ENCODE measurements around the gene CARNS1. TPM values are rescaled to one million over a fixed set of nuclear protein-coding genes. Genes with fewer than 3 reads are reported as not detected.

CARNS1 gene
- total RNA-seq, 1 experiment from 2014 or later = not detected

DNA sequence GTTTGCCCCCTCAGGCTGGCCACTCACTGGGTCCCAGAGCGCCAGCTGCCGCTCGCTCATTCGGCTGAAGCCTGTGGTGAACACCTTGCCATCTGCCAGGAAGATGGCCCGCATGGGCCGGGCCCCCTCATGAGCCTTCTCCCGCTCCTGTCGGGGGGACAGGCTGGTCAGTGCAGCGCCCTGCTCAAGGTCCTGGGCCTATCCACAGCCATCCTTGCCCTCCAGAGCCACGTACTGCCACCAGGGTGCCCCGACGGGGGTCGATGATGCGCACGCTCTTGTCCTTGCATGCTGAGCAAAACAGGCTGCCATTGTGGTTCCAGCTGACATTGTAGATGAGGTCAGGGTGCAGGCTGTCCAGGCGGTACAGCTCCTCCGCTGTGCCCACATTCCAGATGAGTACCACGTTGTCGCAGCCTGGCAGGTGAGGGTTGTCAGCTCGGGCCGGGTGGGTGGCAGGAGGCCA is 25.7 kb downstream of the CARNS1 start:
- DNase-seq (ENCODE audit: low spot score) = no peak

DNA sequence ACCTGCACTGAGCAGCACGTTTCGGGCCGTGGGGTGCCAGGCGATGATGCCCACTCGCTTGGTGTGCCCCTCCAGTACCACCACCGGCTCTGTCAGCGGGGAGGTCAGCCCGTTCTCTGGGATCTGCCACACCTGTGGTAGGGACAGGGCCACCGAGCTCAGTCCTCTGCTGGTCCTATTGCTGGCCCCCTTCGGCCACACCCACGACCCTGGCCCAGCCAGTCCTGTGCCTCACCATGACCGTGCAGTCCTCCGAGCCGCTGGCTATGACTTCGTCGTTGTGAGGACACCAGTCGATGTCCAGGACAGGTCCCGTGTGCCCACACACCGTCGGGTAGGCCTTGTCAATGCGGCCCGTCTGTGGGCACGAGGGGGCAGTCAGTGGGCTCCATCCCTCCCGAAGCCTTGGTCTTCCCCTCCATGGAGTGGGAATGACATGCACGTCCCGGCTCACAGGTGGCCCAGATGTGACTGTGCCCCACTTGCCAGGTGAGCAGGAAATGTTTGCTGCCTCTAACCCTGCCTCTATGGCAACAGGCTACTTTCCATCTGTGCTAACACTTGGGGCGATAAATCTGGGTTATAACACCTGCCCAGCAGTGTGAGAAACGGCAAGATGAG is 26.4 kb downstream of the CARNS1 start:
- DNase-seq (ENCODE audit: low spot score) = no peak

DNA sequence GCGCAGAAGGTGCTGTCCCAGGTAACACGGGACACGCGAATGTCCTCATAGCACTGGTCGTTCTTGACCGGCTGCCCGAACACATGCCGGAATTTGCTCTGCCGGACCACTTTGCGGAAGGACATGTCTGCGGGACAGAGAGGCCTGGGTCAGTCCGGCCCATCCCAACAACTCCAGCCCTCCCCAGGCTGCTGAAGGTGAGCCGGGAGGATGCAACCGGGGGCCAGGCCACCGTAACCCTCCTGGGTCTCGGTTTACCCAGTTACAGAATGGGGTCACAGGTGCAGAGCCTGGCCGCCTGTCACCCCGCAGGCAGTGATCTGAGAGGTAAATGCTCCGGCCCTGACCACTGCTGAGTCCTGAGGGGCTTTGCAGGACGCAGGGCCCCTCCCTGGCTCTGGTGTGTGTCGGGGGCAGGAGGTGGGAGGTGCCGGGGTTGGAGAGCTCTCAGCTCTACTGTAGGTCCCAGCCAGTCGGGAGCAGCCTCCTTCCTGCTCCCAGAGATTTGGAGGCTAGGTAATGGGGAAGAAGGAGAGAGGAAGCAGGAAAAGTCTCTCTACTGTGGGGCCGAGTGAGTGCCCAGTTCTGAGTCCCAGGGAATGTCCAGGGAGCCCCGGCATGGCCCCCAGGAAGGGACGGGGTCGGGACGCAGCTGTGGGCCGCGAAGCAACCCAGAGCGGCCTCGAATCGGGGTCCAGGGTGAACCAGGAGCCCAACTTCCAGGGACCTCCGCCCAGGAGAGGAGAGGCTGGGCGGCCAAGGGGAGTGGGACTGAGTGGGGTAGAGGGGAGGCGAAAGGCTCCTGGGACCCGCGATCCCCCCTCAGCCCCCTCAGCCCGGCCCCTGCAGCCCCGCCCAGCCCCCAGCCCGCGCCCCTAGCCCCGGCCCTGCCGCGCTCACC is 27.3 kb downstream of the CARNS1 start:
- no peak for DNase-seq (ENCODE audit: low spot score)

DNA sequence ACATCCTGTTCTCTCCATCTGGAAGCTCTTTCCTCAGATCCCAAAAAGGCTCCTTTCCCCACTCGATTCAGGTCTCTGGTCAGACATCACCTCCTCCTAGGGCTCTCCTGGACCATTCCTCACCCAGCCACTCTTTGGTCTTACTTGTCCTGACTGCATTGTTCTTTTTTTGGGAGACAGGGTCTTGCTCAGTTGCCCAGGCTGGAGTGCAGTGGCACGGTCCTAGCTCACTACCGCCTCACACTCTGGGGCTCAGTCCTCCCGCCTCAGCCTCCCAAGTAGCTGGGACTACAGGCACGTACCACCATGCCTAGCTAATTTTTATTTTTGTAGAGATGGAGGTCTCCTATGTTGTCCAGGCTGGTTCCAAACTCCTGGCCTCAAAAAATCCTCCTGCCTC is 30.0 kb downstream of the CARNS1 start:
- no peak for DNase-seq (ENCODE audit: low spot score)

DNA sequence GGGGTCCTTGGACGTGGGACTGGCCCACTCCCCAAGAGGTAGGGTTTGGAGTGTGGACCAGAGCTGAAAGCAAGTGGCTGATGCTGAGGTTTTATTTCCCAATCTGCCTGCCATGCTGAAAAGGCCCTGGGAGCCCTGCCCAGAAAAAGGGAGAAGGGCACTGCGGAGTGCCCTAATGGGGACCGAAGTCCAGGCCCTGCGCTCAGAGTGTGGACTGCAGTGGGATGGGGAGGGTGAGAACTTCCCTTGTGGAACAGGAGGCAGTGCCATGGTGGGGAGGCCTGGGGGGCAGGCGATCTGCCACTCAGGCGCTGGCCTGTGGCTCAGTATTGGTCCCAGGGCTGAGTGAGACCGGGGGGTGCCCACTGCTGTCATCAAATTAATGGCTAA is 32.7 kb downstream of the CARNS1 start:
- no peak for DNase-seq (ENCODE audit: low spot score)

DNA sequence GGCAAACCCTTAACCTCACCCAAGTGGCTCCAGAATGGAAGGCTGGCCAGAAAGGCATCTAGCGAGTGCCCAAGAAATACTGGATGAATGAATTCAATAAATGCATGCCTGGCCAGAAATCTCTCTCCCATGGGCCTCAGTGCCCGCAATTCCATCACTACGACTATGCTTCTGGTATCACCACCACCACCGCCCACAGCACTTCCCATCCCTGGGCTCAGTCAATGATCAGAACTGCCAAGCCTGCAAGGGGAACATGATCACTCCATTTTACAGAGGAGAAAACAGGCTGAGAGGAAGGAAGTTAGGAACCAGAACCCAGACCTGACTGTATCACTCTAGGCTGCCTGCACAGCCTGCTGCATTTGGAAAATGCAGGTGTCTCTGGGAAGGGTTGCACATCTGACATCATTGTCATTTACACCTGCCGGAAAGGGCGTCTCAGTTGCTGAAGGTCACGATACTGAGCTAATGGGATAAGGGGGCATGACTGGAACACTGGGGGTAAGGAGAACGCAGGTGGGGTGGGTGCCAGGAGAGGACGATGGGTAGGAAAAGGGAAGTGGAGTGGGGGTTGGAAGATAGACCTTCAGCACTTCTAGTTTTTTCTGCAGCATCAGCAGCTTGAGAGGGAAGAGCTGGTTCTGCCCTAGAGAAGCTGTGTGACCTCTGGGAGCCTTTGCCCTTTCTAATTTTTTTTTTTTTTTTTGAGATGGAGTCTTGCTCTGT is 33.8 kb downstream of the CARNS1 start:
- no peak for DNase-seq (ENCODE audit: low spot score)

DNA sequence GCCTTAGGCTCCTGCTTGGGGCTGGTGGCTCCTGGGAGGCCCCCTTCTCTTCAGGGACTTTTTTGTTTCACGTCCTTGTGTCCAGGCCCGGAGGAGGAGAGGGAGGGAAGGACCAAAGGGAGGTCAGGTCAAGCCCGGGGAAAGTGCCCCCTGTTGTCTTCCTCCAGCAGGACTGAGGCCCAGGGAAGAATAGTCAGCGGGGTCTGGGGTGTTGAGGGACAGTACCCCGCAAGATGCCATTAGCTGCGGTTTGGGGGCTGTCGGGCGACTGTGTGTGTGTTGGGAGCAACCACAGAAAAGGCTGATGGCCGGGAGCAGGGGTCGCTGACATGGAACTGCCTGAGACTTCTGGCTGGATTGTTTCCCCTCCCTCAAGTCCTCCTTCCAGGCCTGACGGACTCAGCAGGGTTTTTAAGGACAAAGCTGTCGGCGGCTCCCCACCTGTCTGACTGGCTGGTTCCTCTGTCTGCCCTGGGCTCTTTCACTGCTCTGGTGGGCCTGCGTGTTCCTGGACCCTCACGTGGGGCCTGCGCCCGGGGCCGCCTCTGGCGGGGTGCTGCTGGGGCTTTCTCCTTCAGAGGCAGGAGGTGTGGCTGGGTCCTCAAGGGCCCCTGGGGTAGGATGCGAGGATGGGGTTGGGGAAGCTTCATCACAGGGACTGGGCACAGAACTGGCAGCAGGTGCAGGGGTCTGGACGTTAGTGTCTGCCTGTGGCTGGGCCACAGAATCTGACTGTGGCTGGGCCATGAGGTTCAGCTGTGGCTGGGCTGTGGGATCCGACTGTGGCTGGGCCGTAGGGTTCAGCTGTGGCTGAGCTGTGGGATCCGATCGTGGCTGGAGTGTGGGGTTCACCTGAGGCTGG is 35.5 kb downstream of the CARNS1 start:
- DNase-seq (ENCODE audit: low spot score) = no peak

DNA sequence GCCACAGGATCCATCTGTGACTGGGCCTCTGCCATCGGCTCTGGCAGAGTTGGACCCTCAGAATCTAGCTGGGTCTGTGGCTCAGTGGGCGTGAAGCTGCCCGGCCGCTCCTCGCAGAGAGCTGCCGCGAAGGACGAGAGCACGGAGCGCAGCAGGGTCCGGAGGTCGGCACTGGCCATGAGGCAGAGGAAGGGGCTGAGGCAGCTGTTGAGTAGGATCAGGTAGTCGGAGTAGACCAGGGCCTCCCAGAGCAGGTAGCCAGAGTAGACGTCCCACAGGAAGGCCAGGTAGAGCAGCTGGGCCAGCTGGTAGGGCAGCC is 36.1 kb downstream of the CARNS1 start:
- no peak for DNase-seq (ENCODE audit: low spot score)

DNA sequence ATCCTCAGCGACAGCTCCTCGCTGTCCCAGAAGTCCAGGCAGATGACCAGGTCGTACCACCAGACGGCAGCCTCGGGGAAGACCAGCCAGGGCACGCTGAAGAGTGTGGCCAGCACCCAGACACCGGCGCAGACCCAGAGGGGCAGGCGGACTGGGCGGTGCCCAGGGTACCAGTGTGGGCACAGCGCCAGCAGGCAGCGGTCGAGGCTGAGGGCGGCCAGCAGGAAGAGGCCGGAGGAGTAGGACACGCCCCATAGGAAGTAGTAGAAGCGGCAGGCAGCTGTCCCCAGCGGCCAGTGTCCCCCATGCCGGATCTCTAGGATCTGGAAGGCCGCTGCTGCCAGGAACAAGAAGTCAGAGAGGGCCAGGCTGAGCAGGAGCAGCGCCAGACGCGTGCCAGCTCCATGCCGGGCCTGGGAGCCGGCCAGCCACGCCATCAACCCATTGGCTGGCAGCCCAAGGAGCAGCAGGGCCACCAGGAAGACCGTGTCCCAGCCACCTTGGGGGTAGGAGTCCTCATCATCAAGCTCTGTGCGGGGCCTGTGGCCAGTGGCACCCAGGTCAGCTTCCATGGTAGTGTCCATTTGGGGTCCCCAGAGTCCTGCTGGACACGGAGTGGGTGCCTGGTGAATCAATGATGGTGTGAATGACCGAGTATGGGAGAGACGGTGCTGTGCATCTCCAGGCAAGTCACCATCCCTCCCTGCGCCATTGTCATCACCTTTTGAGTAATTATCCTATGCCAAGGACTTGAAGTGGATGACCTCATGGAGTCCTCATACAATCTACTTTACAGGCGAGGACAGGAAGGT is 36.9 kb downstream of the CARNS1 start, which contains the start of gene GPR152:
Gene GPR152 (minus strand): TSS at position 589 of the 812 bp plus-strand sequence. CDS start 5 bp downstream, at position 584.
- DNase-seq (ENCODE audit: low spot score) = no peak

DNA sequence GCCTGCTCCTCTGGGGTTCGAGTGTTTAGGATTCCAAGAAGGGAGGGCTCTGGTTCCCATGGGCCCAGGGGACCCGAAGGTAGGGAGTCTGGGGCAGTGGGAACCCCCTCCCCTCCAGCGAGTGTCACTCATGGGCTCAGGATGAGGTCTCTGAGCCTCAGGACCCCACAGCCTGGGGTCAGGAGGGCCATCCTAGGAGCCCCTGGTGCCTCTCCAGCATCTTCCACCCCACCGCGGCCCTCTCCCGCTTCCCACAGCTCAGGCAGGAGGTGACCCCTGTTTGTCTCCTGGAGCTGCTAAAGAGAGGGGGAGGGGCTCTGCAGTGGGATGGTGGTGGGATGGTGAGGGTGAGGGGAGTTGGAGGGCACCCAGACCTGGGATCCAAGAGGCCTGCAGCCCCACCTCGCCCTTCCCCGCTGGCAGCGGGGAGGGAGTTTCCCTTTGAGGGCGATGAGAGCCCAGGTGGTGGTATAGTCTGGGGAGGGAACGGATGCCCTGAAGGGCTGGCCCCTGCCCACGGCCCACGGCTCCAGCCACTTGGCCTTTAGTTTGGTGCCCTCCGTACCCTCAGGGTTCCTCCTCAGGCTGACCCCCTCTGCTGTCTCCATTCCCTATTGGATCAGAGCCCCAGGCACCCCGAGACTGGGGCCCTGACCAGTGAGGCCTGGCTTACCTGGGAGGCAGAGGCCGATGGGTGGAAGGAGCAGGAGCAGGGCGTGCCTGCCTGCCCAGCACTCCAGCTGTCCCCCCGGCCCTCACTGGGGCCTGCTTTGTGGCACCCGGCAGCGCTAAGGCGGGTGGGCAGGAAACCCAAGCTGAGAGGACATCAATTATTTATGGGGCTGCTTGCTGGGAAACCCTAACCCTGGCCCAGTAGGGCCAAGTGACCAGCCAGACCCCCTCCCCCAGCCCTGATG is 38.6 kb downstream of the CARNS1 start:
- no peak for DNase-seq (ENCODE audit: low spot score)

DNA sequence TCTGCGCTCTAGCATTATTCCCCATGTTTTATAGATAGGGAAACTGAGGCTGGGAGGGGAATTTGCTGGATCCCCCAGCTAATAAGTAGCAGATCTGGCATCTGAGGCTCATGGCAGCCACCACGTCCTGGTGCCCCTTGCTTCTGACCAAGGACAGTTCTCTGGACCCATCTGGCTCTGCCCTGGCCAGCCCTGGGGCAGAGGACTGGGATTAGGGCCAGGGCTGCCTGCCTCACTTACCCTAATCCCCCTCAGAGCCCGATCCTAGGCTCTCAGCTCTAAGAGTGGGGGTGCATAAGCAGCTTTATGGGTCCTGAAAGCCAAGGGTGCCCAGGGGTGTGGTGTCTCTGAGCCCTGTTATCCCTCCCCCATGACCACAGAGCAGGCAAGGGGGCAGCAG is 39.6 kb downstream of the CARNS1 start, which contains the start of gene CABP4:
Gene CABP4 (plus strand): TSS at position 301 of the 400 bp plus-strand sequence. CDS start 70 bp downstream, at position 371.
- no peak for DNase-seq (ENCODE audit: low spot score)

DNA sequence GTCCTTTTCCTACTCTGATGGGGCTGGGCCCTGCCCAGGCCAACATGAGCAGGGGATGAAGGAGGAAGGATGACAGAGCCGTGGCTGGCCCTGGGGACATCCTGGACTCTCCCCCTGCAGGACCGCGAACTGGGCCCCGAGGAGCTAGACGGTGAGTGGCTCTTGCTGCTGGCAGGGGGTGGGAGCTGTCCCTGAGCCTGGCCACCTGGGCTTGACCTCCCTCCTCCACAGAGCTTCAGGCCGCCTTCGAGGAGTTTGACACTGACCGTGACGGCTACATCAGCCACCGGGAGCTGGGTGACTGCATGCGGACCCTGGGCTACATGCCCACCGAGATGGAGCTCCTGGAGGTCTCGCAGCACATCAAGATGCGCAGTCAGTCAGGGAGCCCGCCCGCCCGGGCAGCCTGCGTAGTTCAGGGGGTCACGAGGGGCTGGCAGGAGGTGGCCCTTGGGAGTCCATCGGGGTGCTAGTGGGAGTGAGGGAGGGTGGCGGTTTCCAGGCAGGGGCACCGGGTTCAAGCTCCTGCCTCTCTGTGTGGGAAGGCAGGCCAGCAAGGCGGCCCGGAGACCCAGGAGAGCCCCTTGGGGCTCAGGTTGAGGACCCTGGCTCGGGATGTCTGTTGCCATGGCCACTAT is 40.7 kb downstream of the CARNS1 start:
- DNase-seq (ENCODE audit: low spot score) = no peak

DNA sequence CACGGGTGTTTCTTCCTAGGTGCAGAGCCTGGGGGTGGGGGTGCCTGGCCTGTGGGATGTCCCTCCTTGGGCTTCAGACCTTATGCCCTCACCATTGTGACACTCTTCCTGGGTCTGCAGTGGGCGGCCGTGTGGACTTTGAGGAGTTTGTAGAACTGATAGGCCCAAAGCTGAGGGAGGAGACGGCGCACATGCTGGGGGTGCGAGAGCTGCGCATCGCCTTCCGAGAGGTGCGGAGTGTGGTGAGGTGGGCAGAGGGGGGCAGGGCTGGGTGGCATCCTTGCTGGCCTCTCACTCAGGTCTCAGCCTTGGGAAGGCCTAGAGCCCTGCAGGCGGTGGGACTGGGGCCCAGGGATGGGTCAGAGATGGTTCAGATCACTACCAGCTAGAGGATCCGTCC is 42.0 kb downstream of the CARNS1 start:
- DNase-seq (ENCODE audit: low spot score) = no peak

DNA sequence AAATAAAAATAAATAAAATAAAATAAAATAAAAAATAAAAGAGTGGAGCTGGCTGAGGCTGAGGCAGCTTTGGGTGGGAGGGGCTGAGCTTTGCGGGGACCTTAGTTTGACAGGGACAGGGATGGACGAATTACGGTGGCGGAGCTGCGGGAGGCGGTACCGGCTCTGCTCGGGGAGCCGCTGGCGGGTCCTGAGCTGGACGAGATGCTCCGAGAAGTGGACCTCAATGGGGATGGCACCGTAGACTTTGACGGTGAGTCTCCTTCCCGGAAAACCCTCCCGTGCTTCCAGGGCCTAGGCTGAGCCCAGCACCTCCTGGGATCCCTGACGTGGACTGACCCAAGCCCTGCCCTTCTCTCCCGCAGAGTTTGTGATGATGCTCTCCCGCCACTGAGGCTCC is 42.8 kb downstream of the CARNS1 start:
- DNase-seq (ENCODE audit: low spot score) = no peak

DNA sequence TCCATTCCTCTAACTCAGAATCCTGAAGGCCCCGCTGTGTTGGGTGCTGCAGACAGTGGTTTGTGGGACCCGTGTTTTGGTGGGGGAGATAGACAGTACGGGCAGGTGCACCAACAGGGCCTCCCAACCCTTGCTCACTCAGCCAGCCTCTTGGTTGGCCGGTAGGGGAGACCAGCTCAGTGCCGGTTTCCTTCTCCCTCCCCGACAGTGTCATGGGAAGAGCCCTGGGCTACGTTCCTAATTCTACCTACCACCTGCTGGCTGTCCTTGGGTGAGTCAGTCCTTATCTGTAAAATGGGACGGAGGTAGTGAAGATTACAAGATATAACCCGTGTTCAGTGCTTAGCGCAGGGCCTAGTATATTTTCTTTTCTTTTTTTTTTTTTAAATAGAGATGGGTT is 47.7 kb downstream of the CARNS1 start:
- DNase-seq (ENCODE audit: low spot score) = no peak

DNA sequence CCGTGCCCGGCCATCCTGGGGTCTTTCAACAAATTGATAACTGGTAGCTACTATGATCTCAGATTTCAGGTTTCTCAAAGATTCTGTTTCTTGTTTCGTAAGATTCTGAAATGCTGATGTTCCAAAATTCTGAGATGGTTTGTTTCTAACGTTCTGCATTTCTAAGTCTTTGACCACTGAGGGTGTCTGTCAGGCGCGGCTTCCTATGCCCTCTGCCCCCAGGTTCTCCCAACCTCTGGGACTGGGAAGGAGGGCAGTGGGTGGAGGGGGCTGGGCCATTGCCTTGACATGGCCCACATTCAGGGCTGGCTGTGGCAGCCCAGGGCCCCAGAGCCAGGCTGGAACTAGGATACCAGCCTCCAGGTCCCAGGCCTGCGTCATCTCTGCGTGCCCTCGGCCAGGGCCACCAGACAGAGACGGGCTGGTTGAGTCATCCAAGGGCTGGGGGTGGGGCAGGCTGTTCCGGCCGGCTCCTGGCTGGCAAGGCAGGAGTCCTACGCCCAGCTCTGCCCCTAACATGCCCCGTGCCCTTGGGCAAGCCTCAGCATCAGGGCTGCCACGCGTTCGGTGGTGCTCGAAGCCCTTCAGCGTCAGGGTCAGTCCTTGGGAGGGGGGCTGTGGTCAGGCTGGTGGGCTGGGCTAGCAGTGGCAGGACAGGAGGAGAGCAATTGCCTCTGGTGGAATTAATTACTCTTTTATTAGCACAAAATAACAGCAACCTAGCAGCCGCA is 48.4 kb downstream of the CARNS1 start:
- peak; percentile 83 for DNase-seq (ENCODE audit: low spot score)

DNA sequence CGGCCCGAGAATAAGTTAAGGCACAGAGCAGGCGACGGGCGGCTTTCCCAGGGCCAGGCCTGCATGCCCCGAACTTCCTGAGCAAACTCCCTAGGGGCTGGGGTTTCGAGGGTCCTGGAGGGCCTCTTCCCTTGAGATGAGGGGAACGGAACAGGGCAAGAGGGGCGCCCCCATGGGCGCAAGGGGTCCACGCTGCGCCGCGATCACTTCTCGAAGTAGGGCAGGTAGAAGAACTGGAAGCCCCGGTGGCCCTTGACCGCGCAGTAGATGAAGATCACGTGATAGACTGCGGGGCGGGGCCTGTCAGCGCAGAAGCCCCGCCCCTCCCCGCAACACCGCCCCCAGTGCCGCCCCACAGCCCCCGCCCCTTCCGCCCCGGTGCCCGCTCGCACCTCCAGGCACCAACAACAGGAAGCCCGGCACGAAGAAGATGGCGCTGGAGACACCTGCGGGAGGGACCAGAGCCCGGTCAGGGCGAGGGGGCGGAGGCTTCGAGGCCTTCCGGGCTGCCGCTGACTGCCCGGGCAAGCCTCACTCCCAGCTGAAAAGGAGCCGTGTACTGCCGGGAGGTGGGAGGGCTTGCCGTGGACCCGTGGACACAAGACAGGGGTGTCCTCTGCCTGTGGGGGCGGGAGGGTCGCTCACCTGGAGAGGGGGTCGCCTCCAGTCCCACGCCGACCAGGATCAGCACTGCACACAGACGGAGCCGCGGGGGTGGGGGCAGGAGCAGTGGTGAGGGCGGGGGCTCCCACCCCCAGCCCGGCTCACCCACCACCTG is 49.1 kb downstream of the CARNS1 start:
- peak; percentile 67 for DNase-seq (ENCODE audit: low spot score)

DNA sequence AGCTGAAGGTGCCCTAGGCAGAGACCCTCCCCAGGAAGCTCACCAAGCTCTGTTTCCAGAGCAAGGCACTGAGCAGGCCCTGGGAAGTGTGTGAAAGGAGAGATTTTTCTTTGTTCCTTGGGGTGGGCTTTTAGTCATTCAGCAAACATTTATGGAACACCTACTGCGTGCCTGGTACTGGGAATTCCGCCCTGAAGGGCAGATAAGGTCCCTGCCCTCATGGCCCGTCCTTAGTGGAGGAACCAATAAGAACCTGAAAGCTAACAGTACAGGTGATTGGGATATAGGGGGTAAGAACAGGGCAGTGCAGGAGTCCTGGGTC is 49.7 kb downstream of the CARNS1 start:
- no peak for DNase-seq (ENCODE audit: low spot score)

All from H4 (cell line).